Brain microvascular endothelial cell (primary cell): Measurements from ENCODE around the gene SAMD3.

Source experiments
- DNase-seq: peaks from one replicate; pipeline ENCODE4 v3.0.0-alpha.2; 2020
- H3K27ac ChIP-seq: fragments of 250-450 bp; sonication (Bioruptor Pico); 2 replicates; pipeline ENCODE4 v1.5.1; 2020; ENCODE audit warnings: mild to moderate bottlenecking, moderate library complexity
- H3K27me3 ChIP-seq: fragments of 250-450 bp; sonication (Bioruptor Pico); replicated peaks from 2 replicates; pipeline ENCODE4 v1.5.1; 2020; ENCODE audit warnings: mild to moderate bottlenecking
- H3K36me3 ChIP-seq: fragments of 250-450 bp; sonication (Bioruptor Pico); replicated peaks from 2 replicates; pipeline ENCODE4 v1.5.1; 2020; ENCODE audit warnings: mild to moderate bottlenecking
- H3K4me3 ChIP-seq: 2 replicates; pipeline ENCODE4 v1.5.1; 2011; ENCODE audit warnings: low read depth, mild to moderate bottlenecking, control low read depth, low read length, moderate library complexity
- in situ Hi-C: cut with HindIII; loops from 2 replicates; pipeline ENCODE4 v1.10.0; 2017; ENCODE audit warnings: low sequenced_read_pairs, low pct_ligation_motif_present
- TF ChIP-seq, protein P1 (sequence below): IDR thresholded peaks from 2 replicates; pipeline ENCODE4 v1.5.1; 2011; ENCODE audit warnings: low read depth, mild to moderate bottlenecking, moderate library complexity, low read length, control low read depth, inconsistent platforms; ENCODE audit errors: missing control alignments

SAMD3 gene

DNA sequence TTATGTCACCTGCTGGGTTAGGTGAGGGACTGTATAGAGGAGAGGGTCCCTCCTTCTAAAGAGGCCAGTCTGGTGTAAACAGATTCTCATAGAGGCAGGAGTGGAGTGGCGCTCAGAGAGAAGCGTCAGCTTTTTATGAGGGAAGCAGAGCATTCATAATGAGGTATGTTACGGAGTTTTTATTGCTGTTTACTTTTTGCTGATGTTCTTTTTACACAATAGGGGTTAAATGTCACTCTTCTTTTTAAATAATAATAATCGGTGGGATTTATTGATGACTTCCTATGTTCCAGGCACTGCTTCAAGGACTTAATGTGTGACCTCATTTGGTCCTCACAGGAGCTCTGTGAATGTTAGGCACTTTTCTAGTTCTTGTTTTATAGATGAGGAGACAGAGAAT, 124.4 kb downstream of the SAMD3 start:
- Histone ChIP-seq H3K36me3 (no peaks in the 10 kb centered on the region), H3K4me3 (no peak overlapping the region), H3K27ac (no peak overlapping the region), H3K27me3 (no peaks in the 10 kb centered on the region)
- in situ Hi-C loops, result no loop called here
- TF ChIP-seq, protein P1, sequence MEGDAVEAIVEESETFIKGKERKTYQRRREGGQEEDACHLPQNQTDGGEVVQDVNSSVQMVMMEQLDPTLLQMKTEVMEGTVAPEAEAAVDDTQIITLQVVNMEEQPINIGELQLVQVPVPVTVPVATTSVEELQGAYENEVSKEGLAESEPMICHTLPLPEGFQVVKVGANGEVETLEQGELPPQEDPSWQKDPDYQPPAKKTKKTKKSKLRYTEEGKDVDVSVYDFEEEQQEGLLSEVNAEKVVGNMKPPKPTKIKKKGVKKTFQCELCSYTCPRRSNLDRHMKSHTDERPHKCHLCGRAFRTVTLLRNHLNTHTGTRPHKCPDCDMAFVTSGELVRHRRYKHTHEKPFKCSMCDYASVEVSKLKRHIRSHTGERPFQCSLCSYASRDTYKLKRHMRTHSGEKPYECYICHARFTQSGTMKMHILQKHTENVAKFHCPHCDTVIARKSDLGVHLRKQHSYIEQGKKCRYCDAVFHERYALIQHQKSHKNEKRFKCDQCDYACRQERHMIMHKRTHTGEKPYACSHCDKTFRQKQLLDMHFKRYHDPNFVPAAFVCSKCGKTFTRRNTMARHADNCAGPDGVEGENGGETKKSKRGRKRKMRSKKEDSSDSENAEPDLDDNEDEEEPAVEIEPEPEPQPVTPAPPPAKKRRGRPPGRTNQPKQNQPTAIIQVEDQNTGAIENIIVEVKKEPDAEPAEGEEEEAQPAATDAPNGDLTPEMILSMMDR, result no peak
- DNase-seq, result no peak
